ENCODE results near the gene SMARCC1.
A peak's percentile ranks its signal among the peaks of the same experiment; 100 is the strongest.

Gene SMARCC1

DNA sequence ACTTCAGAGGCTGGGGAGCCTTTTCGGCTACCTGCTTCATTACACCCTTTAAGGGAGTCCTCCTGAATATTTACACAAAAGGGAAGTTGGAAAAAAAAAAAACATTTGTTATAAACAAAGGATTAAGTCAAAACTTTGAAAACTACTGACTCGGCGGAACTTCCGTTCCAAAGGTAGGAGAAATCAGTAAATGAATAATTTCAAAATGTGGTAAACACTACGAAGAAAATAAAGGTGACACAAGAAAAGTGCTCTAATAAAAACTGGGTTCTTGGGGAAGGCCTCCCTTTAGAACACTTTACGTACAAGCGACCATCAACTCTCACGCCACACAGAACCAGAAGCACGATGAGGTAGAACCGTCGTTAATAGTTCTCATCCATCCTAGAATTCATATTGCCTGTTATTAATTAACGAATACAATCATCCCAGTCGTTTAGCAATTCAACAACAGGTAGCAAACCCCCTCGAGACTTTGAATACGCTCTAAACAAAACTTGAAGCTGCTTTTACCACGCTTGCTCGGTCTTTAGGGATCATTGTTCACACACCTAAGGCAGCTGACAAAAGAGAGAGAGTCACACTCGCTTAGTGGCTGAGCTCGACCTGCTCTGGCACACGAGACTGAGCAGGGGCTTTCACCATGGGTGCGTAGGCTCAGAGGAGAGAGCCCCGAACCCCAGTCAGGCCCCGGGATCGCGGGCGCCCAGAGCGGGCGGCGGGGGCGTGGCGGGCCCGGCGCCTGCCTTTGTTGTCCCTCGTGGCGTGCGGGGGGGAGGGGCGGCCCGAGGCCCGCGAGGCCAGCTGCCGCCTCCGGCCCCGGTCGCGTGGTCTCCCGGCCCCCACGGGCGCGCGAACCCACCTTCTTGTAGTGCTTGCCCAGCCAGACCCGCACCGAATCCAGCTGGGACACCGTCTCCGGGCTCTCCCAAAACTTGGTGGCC, 680 bp downstream of the SMARCC1 start:
- Histone ChIP-seq H3K27me3 (ENCODE audit: insufficient read depth, low read depth, severe bottlenecking) (no peaks in the 10 kb centered on the region), H3K36me3 (peaks cover 33% of the 10 kb centered on the region), H3K4me3 (ENCODE audit: low read depth, low read length) (peak overlapping the region; percentile 91), H3K27ac (peak overlapping the region; percentile 99), H3K9me3 (ENCODE audit: severe bottlenecking) (no peaks in the 10 kb centered on the region)
- TF ChIP-seq, protein P1, sequence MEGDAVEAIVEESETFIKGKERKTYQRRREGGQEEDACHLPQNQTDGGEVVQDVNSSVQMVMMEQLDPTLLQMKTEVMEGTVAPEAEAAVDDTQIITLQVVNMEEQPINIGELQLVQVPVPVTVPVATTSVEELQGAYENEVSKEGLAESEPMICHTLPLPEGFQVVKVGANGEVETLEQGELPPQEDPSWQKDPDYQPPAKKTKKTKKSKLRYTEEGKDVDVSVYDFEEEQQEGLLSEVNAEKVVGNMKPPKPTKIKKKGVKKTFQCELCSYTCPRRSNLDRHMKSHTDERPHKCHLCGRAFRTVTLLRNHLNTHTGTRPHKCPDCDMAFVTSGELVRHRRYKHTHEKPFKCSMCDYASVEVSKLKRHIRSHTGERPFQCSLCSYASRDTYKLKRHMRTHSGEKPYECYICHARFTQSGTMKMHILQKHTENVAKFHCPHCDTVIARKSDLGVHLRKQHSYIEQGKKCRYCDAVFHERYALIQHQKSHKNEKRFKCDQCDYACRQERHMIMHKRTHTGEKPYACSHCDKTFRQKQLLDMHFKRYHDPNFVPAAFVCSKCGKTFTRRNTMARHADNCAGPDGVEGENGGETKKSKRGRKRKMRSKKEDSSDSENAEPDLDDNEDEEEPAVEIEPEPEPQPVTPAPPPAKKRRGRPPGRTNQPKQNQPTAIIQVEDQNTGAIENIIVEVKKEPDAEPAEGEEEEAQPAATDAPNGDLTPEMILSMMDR (IDR thresholded peaks at IDR 0.05; ENCODE audit: low read depth, low read length), result no peak
- peak; percentile 68 for DNase-seq

GRCh38 chr3:47778746-47779145, 2.9 kb downstream of the SMARCC1 start:
- no peaks in the 10 kb centered on the region for H3K9me3 ChIP-seq (ENCODE audit: severe bottlenecking)
- no peak overlapping the region for H3K4me3 ChIP-seq (ENCODE audit: low read depth, low read length)
- DNase-seq, result no peak
- TF ChIP-seq, protein P1 (IDR thresholded peaks at IDR 0.05; ENCODE audit: low read depth, low read length), result no peak
- no peaks in the 10 kb centered on the region for H3K27me3 ChIP-seq (ENCODE audit: insufficient read depth, low read depth, severe bottlenecking)
- H3K27ac ChIP-seq, result no peak overlapping the region
- H3K36me3 ChIP-seq, result peaks cover 38% of the 10 kb centered on the region

GRCh38 chr3:47772788-47773187, 8.9 kb downstream of the SMARCC1 start:
- Histone ChIP-seq H3K9me3 (ENCODE audit: severe bottlenecking) (no peaks in the 10 kb centered on the region), H3K36me3 (peaks cover 71% of the 10 kb centered on the region), H3K27ac (no peak overlapping the region), H3K27me3 (ENCODE audit: insufficient read depth, low read depth, severe bottlenecking) (no peaks in the 10 kb centered on the region), H3K4me3 (ENCODE audit: low read depth, low read length) (no peak overlapping the region)
- TF ChIP-seq, protein P1 (IDR thresholded peaks at IDR 0.05; ENCODE audit: low read depth, low read length), result no peak
- no peak for DNase-seq

DNA sequence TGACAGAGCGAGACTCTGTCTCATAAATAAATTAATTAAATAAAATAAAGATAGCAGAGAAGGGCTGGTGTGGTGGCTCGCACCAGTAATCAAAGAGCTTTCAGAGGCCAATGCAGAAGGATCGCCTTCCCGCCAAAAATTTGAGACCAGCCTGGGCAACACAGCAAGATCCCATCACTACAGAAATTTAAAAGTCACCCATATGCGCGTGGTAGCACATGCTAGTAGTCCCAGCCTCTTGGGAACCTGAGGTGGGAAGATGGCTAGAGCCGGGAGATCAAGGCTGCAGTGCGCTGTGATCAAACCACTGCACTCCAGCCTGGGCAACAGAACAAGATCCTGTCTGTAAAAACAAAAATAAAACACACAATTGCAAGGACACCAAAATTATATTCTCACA, 9.6 kb downstream of the SMARCC1 start:
- TF ChIP-seq, protein P1 (IDR thresholded peaks at IDR 0.05; ENCODE audit: low read depth, low read length), result no peak
- DNase-seq, result no peak
- H3K36me3 ChIP-seq, result peaks cover 63% of the 10 kb centered on the region
- H3K9me3 ChIP-seq (ENCODE audit: severe bottlenecking), result no peaks in the 10 kb centered on the region
- no peaks in the 10 kb centered on the region for H3K27me3 ChIP-seq (ENCODE audit: insufficient read depth, low read depth, severe bottlenecking)
- H3K4me3 ChIP-seq (ENCODE audit: low read depth, low read length), result no peak overlapping the region
- H3K27ac ChIP-seq, result no peak overlapping the region

- peaks cover 79% of the 10 kb centered on the region for H3K36me3 ChIP-seq
- no peaks in the 10 kb centered on the region for H3K27me3 ChIP-seq (ENCODE audit: insufficient read depth, low read depth, severe bottlenecking)
- no peak overlapping the region for H3K4me3 ChIP-seq (ENCODE audit: low read depth, low read length)
- TF ChIP-seq, protein P1 (IDR thresholded peaks at IDR 0.05; ENCODE audit: low read depth, low read length), result no peak
- no peaks in the 10 kb centered on the region for H3K9me3 ChIP-seq (ENCODE audit: severe bottlenecking)
- no peak for DNase-seq
- no peak overlapping the region for H3K27ac ChIP-seq
These were observed 15.5 kb downstream of the SMARCC1 start for GRCh38 chr3:47766186-47766585.

Data from WERI-Rb-1 (cell line).